CD14-positive monocyte (primary cell): Measurements from ENCODE around the gene ABI1. TPM values are rescaled to one million over a fixed set of nuclear protein-coding genes. Genes with fewer than 3 reads are reported as not detected.

ENCODE experiments used
- DNase-seq, 3 donors: peaks; one replicate each; pipeline ENCODE4 v3.0.0-alpha.2; 2011 to 2022
- H2AFZ ChIP-seq: 2 replicates; pipeline ENCODE4 v1.6.0; 2012; ENCODE audit warnings: mild to moderate bottlenecking, low read depth, low read length, inconsistent platforms; ENCODE audit not compliant: insufficient read depth, poor library complexity, severe bottlenecking
- H3K27ac ChIP-seq, 2 donors: 1 replicate in 1 of 2; 2 replicates in 1 of 2; pipeline ENCODE4 v1.5.1; 2012 to 2013; ENCODE audit warnings: low read length in 2 of 2, control low read depth in 1 of 2, inconsistent platforms in 1 of 2, low read depth in 1 of 2, mild to moderate bottlenecking in 1 of 2
- H3K27me3 ChIP-seq, 2 donors: one replicate each; pipeline versions ENCODE4 v1.6.0 to v1.6.1; 2011 to 2013; ENCODE audit warnings: low read length in 2 of 2; ENCODE audit not compliant: control insufficient read depth in 2 of 2, insufficient read depth in 2 of 2
- H3K36me3 ChIP-seq, 2 donors: replicated peaks in 1 of 2; 1 replicate in 1 of 2; 2 replicates in 1 of 2; pipeline versions ENCODE4 v1.5.1 to v1.6.1; 2012 to 2013; ENCODE audit warnings: low read length in 2 of 2, control low read depth in 1 of 2, inconsistent platforms in 1 of 2, mild to moderate bottlenecking in 1 of 2; ENCODE audit not compliant: insufficient read depth in 2 of 2, control insufficient read depth in 1 of 2
- H3K4me1 ChIP-seq, 2 donors: 1 replicate in 1 of 2; 2 replicates in 1 of 2; pipeline versions ENCODE4 v1.5.1 to v1.6.1; 2012 to 2013; ENCODE audit warnings: low read length in 2 of 2, control low read depth in 1 of 2, inconsistent platforms in 1 of 2, mild to moderate bottlenecking in 1 of 2, moderate library complexity in 1 of 2; ENCODE audit not compliant: insufficient read depth in 2 of 2, control insufficient read depth in 1 of 2
- H3K4me2 ChIP-seq: replicated peaks from 2 replicates; pipeline ENCODE3; 2012; ENCODE audit warnings: low read length, moderate library complexity, mild to moderate bottlenecking; ENCODE audit not compliant: poor library complexity, severe bottlenecking; ENCODE audit errors: extremely low read depth
- H3K4me3 ChIP-seq, 3 experiments: fragments of 200-600 bp in 1 of 3; sonication (generic) in 1 of 3; replicated peaks in 1 of 3; 1 replicate in 2 of 3; 2 replicates in 1 of 3; pipeline ENCODE4 v1.5.1; 2011 to 2013; ENCODE audit warnings: low read length in 3 of 3, mild to moderate bottlenecking in 3 of 3, control low read depth in 2 of 3, low read depth in 2 of 3, inconsistent platforms in 1 of 3, moderate library complexity in 1 of 3
- H3K79me2 ChIP-seq: 2 replicates; pipeline ENCODE4 v1.6.0; 2012; ENCODE audit warnings: mild to moderate bottlenecking, control low read depth, inconsistent platforms, low read length, moderate library complexity; ENCODE audit not compliant: insufficient read depth
- H3K9ac ChIP-seq: 2 replicates; pipeline ENCODE4 v1.6.0; 2017; ENCODE audit warnings: low read length, mild to moderate bottlenecking; ENCODE audit not compliant: insufficient read depth, poor library complexity, severe bottlenecking
- H3K9me3 ChIP-seq, 2 donors: replicated peaks in 1 of 2; 1 replicate in 1 of 2; 2 replicates in 1 of 2; pipeline versions ENCODE4 v1.5.1 to v1.6.1; 2012 to 2013; ENCODE audit warnings: low read length in 2 of 2, control low read depth in 1 of 2; ENCODE audit not compliant: control insufficient read depth in 1 of 2, insufficient read depth in 1 of 2
- H4K20me1 ChIP-seq: 2 replicates; pipeline ENCODE4 v1.6.0; 2012; ENCODE audit warnings: mild to moderate bottlenecking, low read length, control low read depth, moderate library complexity; ENCODE audit not compliant: insufficient read depth
- H3K27ac Mint-ChIP-seq, 7 donors: one replicate each; pipeline ENCODE4 v1.8.0; 2020; ENCODE audit warnings: mild to moderate bottlenecking in 7 of 7, mixed read lengths in 7 of 7, moderate library complexity in 6 of 7, inconsistent platforms in 2 of 7
- H3K27me3 Mint-ChIP-seq, 3 donors: one replicate each; pipeline ENCODE4 v1.8.0; 2021 to 2022; ENCODE audit warnings: low read depth in 3 of 3, mild to moderate bottlenecking in 3 of 3, mixed read lengths in 3 of 3, moderate library complexity in 3 of 3, inconsistent platforms in 1 of 3
- H3K36me3 Mint-ChIP-seq, 2 donors: one replicate each; pipeline ENCODE4 v1.8.0; 2020; ENCODE audit warnings: mixed read lengths in 2 of 2, inconsistent platforms in 1 of 2, mild to moderate bottlenecking in 1 of 2
- H3K4me1 Mint-ChIP-seq: one replicate; pipeline ENCODE4 v1.8.0; 2020; ENCODE audit warnings: mild to moderate bottlenecking, mixed read lengths
- H3K4me3 Mint-ChIP-seq, 2 donors: one replicate each; pipeline ENCODE4 v1.8.0; 2020; ENCODE audit warnings: mild to moderate bottlenecking in 2 of 2, mixed read lengths in 2 of 2, moderate library complexity in 1 of 2
- H3K9me3 Mint-ChIP-seq, 7 donors: one replicate each; pipeline ENCODE4 v1.8.0; 2020 to 2022; ENCODE audit warnings: mixed read lengths in 7 of 7, mild to moderate bottlenecking in 6 of 7, moderate library complexity in 6 of 7, inconsistent platforms in 2 of 7
- WGBS: methylation state at CpG from one replicate; pipeline ENCODE4 v1.1.5; 2013; ENCODE audit warnings: missing lambda C conversion rate; ENCODE audit not compliant: insufficient coverage; 5-methylcytosine and 5-hydroxymethylcytosine counted together
- intact Hi-C, 2 donors: fragments of 100-400 bp; cut with micrococcal nuclease; formaldehyde crosslinking; loops; one replicate each; pipeline versions ENCODE4 v1.15.0 to v1.15.1; 2023
- polyA plus RNA-seq, 3 donors: library from polyadenylated mRNA; depleted of rRNA in 1 of 3; unstranded in 2 of 3; stranded (reverse) in 1 of 3; fragments of 300-500 nt in 2 of 3; fragments of >200 nt in 1 of 3; fragmentation: Illumina TruSeq in 2 of 3; gene quantifications; 1 replicate in 2 of 3; 2 replicates in 1 of 3; pipeline ENCODE4 v1.2.3, GENCODE V29; 2012 to 2021
- TF ChIP-seq, protein P1 (sequence below): fragments of 200-600 bp; IDR thresholded peaks from one replicate; pipeline ENCODE4 v1.8.0; 2022; ENCODE audit warnings: antibody characterized with exemption, mild to moderate bottlenecking

ABI1 gene
- polyA plus RNA-seq, 3 donors: 39.8 to 77.2 (median 61.5) TPM

DNA sequence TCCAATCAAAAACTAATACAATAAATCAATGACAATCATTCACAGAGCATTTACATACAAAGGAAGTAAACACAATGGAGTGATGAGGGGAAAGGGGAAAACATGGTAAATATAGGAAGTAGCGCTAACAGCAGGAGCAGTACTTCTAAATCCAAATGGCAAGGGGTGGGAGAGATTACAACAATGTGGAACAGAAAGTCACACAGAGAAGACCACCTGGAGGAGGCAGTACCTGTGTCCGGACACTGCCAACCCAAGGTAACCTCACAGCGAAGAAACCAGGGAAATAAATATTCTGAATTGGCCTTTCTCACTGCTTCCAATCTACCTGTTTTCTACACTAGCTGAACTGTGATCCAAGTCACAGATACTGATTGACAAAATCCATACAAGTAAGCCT, 58.2 kb downstream of the ABI1 start:
- no peak for DNase-seq
- H3K9me3 Mint-ChIP-seq: peaks cover 0 to 3% (median 0%) of the 10 kb centered on the region in 7 donors
- WGBS: no CpG with 5 or more reads among the region's 3 CpGs
- H3K9me3 ChIP-seq: no peaks in the 10 kb centered on the region
- H3K27me3 ChIP-seq: no peaks in the 10 kb centered on the region
- peaks cover 0 to 17% of the 10 kb centered on the region in 2 donors for H3K36me3 ChIP-seq
- no peak overlapping the region for H3K27ac ChIP-seq
- TF ChIP-seq, protein P1, sequence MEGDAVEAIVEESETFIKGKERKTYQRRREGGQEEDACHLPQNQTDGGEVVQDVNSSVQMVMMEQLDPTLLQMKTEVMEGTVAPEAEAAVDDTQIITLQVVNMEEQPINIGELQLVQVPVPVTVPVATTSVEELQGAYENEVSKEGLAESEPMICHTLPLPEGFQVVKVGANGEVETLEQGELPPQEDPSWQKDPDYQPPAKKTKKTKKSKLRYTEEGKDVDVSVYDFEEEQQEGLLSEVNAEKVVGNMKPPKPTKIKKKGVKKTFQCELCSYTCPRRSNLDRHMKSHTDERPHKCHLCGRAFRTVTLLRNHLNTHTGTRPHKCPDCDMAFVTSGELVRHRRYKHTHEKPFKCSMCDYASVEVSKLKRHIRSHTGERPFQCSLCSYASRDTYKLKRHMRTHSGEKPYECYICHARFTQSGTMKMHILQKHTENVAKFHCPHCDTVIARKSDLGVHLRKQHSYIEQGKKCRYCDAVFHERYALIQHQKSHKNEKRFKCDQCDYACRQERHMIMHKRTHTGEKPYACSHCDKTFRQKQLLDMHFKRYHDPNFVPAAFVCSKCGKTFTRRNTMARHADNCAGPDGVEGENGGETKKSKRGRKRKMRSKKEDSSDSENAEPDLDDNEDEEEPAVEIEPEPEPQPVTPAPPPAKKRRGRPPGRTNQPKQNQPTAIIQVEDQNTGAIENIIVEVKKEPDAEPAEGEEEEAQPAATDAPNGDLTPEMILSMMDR: no peak
- H3K4me3 Mint-ChIP-seq: no peak overlapping the region
- peaks cover 0 to 2% (median 1%) of the 10 kb centered on the region in 3 donors for H3K27me3 Mint-ChIP-seq
- no peak overlapping the region for H3K4me3 ChIP-seq
- no peaks in the 10 kb centered on the region for H3K4me1 ChIP-seq
- no peak overlapping the region for H2AFZ ChIP-seq
- no peak overlapping the region for H3K4me2 ChIP-seq
- H4K20me1 ChIP-seq: peaks cover 100% of the 10 kb centered on the region
- H3K9ac ChIP-seq: no peak overlapping the region
- no peak overlapping the region for H3K27ac Mint-ChIP-seq
- intact Hi-C loops: no loop called here
- H3K4me1 Mint-ChIP-seq: peaks cover 12% of the 10 kb centered on the region
- H3K79me2 ChIP-seq: peaks cover 98% of the 10 kb centered on the region
- H3K36me3 Mint-ChIP-seq: peaks cover 10 to 29% of the 10 kb centered on the region in 2 donors

DNA sequence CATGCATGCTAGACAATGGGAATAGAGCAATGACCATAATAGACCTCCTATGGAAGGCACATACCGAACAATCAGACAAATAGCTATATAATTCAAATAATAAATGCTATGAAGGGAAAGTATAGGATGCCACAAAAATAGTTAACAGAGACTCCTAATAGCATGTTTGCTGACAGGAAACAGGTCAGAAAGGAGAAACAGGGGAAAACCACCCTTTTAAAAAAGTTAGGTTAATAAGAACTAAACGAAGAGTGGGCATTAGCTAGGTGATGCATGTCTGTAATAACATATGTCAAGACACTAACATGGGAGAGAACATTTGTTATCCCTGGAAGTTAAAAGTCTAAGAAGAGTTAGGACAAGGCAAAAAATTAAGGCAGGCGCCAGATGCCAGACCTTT, 58.9 kb downstream of the ABI1 start:
- H3K27me3 ChIP-seq: no peaks in the 10 kb centered on the region
- H4K20me1 ChIP-seq: peaks cover 100% of the 10 kb centered on the region
- no peak overlapping the region for H3K4me2 ChIP-seq
- no peak overlapping the region for H3K9ac ChIP-seq
- no peak for DNase-seq
- peaks cover 0 to 17% of the 10 kb centered on the region in 2 donors for H3K36me3 ChIP-seq
- Mint-ChIP-seq H3K36me3 (peaks cover 9 to 24% of the 10 kb centered on the region in 2 donors), H3K4me3 (no peak overlapping the region), H3K27ac (no peak overlapping the region), H3K27me3 (peaks cover 0 to 2% (median 0%) of the 10 kb centered on the region in 3 donors), H3K4me1 (peaks cover 12% of the 10 kb centered on the region), H3K9me3 (peaks cover 0 to 4% (median 0%) of the 10 kb centered on the region in 7 donors)
- H3K4me1 ChIP-seq: no peaks in the 10 kb centered on the region
- peaks cover 98% of the 10 kb centered on the region for H3K79me2 ChIP-seq
- TF ChIP-seq, protein P1: no peak
- H3K9me3 ChIP-seq: peaks cover 0 to 1% of the 10 kb centered on the region in 2 donors
- no peak overlapping the region for H2AFZ ChIP-seq
- WGBS: no CpG with 5 or more reads among the region's 3 CpGs
- no peak overlapping the region for H3K4me3 ChIP-seq
- intact Hi-C loops: no loop called here
- no peak overlapping the region for H3K27ac ChIP-seq
